Activated naive CD8-positive, alpha-beta T cell treated with anti-CD3 and anti-CD28 coated beads, Interleukin-2, amount 10 ng/mL, durations not matched to agents 7 days and 5 days (primary cell): ENCODE results near the gene ASZ1. TPM values are rescaled to one million over a fixed set of nuclear protein-coding genes. Genes with fewer than 3 reads are reported as not detected.
"Not testable (repeated sequence)": the region's sequence is repeated elsewhere in the genome, so short reads cannot be mapped to it uniquely, and the experiment has no call there.

Experiments used
- ATAC-seq: fragments of 150-1000 bp; cut with Tn5 transposase; one replicate; pipeline ENCODE4 v1.10.0; 2021; ENCODE audit warnings: low read depth, moderate library complexity
- POLR2A ChIA-PET: fragments of 350-600 bp; sonication (Branson Sonifier 250); formaldehyde crosslinking; loops from one replicate; lab custom pipeline; 2021; ENCODE audit warnings: antibody characterized with exemption; lab: Charles Lee
- DNase-seq: peaks from one replicate; pipeline ENCODE4 v3.0.0; 2021
- H3K27ac Mint-ChIP-seq: one replicate; pipeline ENCODE4 v1.8.0; 2022; ENCODE audit warnings: mild to moderate bottlenecking, mixed read lengths
- H3K27me3 Mint-ChIP-seq: one replicate; pipeline ENCODE4 v1.8.0; 2022; ENCODE audit warnings: mild to moderate bottlenecking, moderate library complexity, mixed read lengths
- H3K36me3 Mint-ChIP-seq: one replicate; pipeline ENCODE4 v1.8.0; 2021; ENCODE audit warnings: mild to moderate bottlenecking, mixed read lengths
- H3K4me1 Mint-ChIP-seq: one replicate; pipeline ENCODE4 v1.8.0; 2021; ENCODE audit warnings: mixed read lengths
- H3K4me3 Mint-ChIP-seq: one replicate; pipeline ENCODE4 v1.8.0; 2022; ENCODE audit warnings: mild to moderate bottlenecking, moderate library complexity, mixed read lengths
- H3K9me3 Mint-ChIP-seq: one replicate; pipeline ENCODE4 v1.8.0; 2021; ENCODE audit warnings: mixed read lengths
- total RNA-seq, 2 experiments: library from RNA; stranded (reverse); gene quantifications; one replicate each; pipeline ENCODE4 v1.2.3, GENCODE V29; 2021

Gene ASZ1, protein sequence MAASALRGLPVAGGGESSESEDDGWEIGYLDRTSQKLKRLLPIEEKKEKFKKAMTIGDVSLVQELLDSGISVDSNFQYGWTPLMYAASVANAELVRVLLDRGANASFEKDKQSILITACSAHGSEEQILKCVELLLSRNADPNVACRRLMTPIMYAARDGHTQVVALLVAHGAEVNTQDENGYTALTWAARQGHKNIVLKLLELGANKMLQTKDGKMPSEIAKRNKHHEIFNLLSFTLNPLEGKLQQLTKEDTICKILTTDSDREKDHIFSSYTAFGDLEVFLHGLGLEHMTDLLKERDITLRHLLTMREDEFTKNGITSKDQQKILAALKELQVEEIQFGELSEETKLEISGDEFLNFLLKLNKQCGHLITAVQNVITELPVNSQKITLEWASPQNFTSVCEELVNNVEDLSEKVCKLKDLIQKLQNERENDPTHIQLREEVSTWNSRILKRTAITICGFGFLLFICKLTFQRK
- not detected for total RNA-seq

DNA sequence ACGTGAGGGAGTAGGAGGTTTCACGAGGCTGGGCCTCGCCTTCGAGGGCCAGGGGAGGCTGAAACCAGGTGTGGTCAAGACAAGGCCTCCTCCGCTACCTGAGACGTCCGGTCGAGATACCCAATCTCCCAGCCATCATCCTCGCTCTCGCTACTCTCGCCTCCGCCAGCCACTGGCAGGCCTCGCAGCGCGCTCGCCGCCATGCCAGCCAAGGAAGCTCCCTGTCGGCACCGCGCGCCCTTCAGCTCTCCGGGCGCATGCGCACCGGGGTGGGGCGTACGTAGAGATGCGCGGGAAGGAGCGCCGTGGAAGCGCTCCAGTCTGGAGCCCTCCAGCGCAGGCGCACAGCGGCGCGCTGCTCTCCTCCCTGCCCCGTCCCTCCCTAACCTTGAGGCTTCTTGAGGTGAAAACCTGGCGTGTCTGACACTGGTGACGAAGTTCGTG lies at the start of gene ASZ1:
Gene ASZ1 (minus strand): TSS at position 236 of the 444 bp plus-strand sequence. CDS start 33 bp downstream, at position 203.
- ATAC-seq (no peak), DNase-seq (no peak)
- Mint-ChIP-seq H3K27ac (no peak within 1 kb of the TSS), H3K36me3 (no peaks in the 10 kb centered on the region), H3K27me3 (no peaks in the 10 kb centered on the region), H3K9me3 (peaks cover 2% of the 10 kb centered on the region), H3K4me3 (no peak within 1 kb of the TSS), H3K4me1 (no peaks in the 10 kb centered on the region)
- POLR2A ChIA-PET, result no interaction called here

- Mint-ChIP-seq H3K4me3 (no peak overlapping the region), H3K4me1 (no peaks in the 10 kb centered on the region), H3K27me3 (peaks cover 33% of the 10 kb centered on the region), H3K36me3 (no peaks in the 10 kb centered on the region), H3K9me3 (no peaks in the 10 kb centered on the region), H3K27ac (no peak overlapping the region)
- POLR2A ChIA-PET, result no interaction called here
- no peak for DNase-seq
- no peak for ATAC-seq
Measured at GRCh38 chr7:117476557-117477215, 49.4 kb upstream of the ASZ1 start.

GRCh38 chr7:117472335-117472734 lies 45.0 kb upstream of the ASZ1 start:
- Mint-ChIP-seq H3K36me3 (no peaks in the 10 kb centered on the region), H3K27ac (no peak overlapping the region), H3K4me1 (no peaks in the 10 kb centered on the region), H3K4me3 (no peak overlapping the region), H3K9me3 (no peaks in the 10 kb centered on the region), H3K27me3 (no peaks in the 10 kb centered on the region)
- ATAC-seq, result no peak
- POLR2A ChIA-PET, result no interaction called here
- no peak for DNase-seq

DNA sequence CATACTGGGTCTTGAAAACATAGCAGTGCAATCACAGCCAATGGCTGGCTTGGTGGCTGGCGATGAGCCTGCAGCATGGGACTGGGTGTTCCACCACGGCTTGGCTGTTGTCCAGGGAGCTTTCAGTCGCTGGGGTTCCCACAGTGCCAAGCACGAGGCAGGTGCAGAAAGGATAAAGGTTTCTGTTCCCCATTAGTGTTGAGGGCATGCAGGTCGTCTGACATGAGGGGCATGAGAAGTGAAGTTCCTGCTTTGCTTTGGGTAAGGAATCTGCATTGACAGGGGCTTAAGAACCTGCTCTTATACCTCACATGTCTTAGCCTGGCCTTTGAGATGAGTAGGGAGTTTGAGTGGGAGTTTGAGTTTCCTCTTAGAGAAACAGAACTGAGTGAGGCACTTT lies 43.5 kb upstream of the ASZ1 start:
- DNase-seq (no peak), ATAC-seq (no peak)
- no peak overlapping the region for H3K27ac Mint-ChIP-seq
- no peaks in the 10 kb centered on the region for H3K27me3 Mint-ChIP-seq
- no peaks in the 10 kb centered on the region for H3K9me3 Mint-ChIP-seq
- H3K4me3 Mint-ChIP-seq, result no peak overlapping the region
- no peaks in the 10 kb centered on the region for H3K4me1 Mint-ChIP-seq
- POLR2A ChIA-PET, result no interaction called here
- no peaks in the 10 kb centered on the region for H3K36me3 Mint-ChIP-seq

- Mint-ChIP-seq H3K27ac (no peak overlapping the region), H3K36me3 (no peaks in the 10 kb centered on the region), H3K27me3 (no peaks in the 10 kb centered on the region), H3K4me3 (no peak overlapping the region), H3K4me1 (no peaks in the 10 kb centered on the region), H3K9me3 (no peaks in the 10 kb centered on the region)
- DNase-seq (no peak), ATAC-seq (no peak)
- POLR2A ChIA-PET, result no interaction called here
Measured at GRCh38 chr7:117468174-117468573, 40.9 kb upstream of the ASZ1 start.

DNA sequence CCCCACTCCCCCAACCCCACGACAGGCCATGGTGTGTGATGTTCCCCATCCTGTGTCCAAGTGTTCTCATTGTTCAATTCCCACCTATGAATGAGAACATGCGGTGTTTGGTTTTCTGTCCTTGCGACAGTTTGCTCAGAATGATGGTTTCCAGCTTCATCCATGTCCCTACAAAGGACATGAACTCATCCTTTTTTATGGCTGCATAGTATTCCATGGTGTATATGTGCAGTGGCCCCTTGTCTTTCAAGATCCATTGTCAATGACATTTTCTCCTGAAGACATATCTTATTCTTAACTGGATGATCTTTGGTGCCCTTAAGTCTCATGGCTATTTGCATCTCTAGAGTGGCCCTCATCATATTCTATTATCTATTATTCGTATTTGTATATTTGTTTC lies 33.5 kb upstream of the ASZ1 start:
- not testable (repeated sequence) for H3K27ac Mint-ChIP-seq, H3K9me3 Mint-ChIP-seq

GRCh38 chr7:117459735-117460134 lies 32.4 kb upstream of the ASZ1 start:
- POLR2A ChIA-PET, result no interaction called here
- ATAC-seq (no peak), DNase-seq (no peak)
- Mint-ChIP-seq H3K4me1 (no peaks in the 10 kb centered on the region), H3K27me3 (no peaks in the 10 kb centered on the region), H3K9me3 (peaks cover 1% of the 10 kb centered on the region), H3K27ac (no peak overlapping the region), H3K4me3 (no peak overlapping the region), H3K36me3 (no peaks in the 10 kb centered on the region)

More for the DNA sequence above, 33.5 kb upstream of the ASZ1 start:
- H3K27me3 Mint-ChIP-seq, H3K4me3 Mint-ChIP-seq, H3K4me1 Mint-ChIP-seq, DNase-seq, H3K36me3 Mint-ChIP-seq, ATAC-seq, POLR2A ChIA-PET: not testable (repeated sequence)

DNA sequence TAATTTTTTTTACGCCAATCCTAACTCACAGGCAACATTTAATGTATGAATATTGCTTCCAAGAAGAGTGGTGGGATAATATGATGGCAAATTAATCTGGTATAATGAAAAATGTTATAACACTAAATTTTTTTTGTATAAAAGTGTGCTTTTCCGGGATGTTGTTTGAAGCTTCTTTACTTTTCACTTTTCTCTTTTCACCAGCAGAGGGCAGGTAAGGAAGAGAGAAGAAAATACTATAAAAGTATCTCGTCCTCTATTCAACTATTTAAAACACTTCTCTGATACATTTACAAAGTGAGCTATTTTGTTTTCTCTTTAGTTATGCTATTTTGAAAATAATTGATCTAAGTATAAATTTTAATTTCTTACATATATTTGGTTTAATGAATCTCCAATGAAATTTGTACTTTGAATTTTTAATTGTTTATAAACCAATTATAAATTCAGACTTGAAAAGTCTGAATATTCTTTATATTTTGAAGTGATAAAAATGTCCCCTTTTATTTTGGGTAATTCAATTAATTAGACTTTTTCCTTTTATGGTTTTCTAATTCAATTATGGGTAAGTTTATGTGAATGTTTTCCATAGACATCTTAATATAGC lies 31.8 kb upstream of the ASZ1 start:
- Mint-ChIP-seq H3K4me3 (no peak overlapping the region), H3K27me3 (no peaks in the 10 kb centered on the region), H3K4me1 (no peaks in the 10 kb centered on the region), H3K9me3 (peaks cover 1% of the 10 kb centered on the region), H3K36me3 (no peaks in the 10 kb centered on the region), H3K27ac (no peak overlapping the region)
- POLR2A ChIA-PET, result no interaction called here
- DNase-seq (no peak), ATAC-seq (no peak)

DNA sequence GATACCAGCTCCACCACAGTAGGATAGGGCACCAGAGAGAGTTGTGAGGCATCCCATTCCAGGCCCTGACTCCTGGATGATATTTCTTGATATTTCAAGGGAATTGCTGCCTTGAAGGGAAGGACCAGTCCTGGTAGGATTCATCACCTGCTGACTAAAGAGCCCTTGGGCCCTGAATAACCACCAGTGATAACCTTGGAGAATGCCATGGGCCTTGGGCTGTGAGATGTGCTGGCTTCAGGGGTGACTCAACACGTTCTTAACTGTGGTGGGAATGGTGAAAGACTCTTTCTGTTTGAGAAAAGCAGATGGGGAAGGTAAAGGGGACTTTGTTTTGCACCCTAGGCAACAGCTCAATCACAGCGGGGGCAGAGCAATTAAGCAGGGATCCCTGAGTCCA lies 21.4 kb upstream of the ASZ1 start:
- Mint-ChIP-seq H3K4me3 (no peak overlapping the region), H3K27ac (no peak overlapping the region), H3K4me1 (no peaks in the 10 kb centered on the region), H3K9me3 (no peaks in the 10 kb centered on the region), H3K27me3 (no peaks in the 10 kb centered on the region), H3K36me3 (no peaks in the 10 kb centered on the region)
- POLR2A ChIA-PET, result no interaction called here
- ATAC-seq (no peak), DNase-seq (no peak)

GRCh38 chr7:117446220-117446815 lies 19.0 kb upstream of the ASZ1 start:
- Mint-ChIP-seq H3K4me3 (no peak overlapping the region), H3K27me3 (no peaks in the 10 kb centered on the region), H3K36me3 (no peaks in the 10 kb centered on the region), H3K4me1 (no peaks in the 10 kb centered on the region), H3K9me3 (no peaks in the 10 kb centered on the region), H3K27ac (no peak overlapping the region)
- no peak for DNase-seq
- no peak for ATAC-seq
- POLR2A ChIA-PET, result no interaction called here

DNA sequence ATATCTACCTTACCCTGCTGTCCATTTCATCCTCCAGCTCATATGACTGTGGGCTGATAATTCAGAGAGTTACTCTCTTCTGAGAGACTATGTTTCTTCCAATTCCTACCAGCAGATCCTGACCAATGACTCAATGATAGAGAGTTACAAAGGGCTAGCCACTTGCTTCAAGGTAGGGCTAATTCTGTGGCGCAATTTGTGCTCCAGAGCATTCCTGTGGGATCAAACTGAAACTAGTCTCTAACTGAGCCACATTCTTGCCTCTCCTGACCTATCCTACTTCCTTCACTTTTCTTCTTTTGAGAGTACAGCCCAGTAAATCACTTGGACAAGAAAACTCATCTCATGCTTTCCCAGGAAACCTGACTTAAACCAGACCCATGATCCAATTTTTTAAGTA lies 17.9 kb upstream of the ASZ1 start:
- no peak overlapping the region for H3K27ac Mint-ChIP-seq
- no peaks in the 10 kb centered on the region for H3K4me1 Mint-ChIP-seq
- peaks cover 1% of the 10 kb centered on the region for H3K9me3 Mint-ChIP-seq
- H3K36me3 Mint-ChIP-seq, result no peaks in the 10 kb centered on the region
- no peaks in the 10 kb centered on the region for H3K27me3 Mint-ChIP-seq
- ATAC-seq, result no peak
- no peak for DNase-seq
- H3K4me3 Mint-ChIP-seq, result no peak overlapping the region
- POLR2A ChIA-PET, result no interaction called here

- H3K27ac Mint-ChIP-seq, result no peak overlapping the region
- POLR2A ChIA-PET, result no interaction called here
- ATAC-seq (no peak), DNase-seq (no peak)
- no peaks in the 10 kb centered on the region for H3K27me3 Mint-ChIP-seq
- no peaks in the 10 kb centered on the region for H3K36me3 Mint-ChIP-seq
- H3K4me3 Mint-ChIP-seq, result no peak overlapping the region
- H3K4me1 Mint-ChIP-seq, result no peaks in the 10 kb centered on the region
- H3K9me3 Mint-ChIP-seq, result peaks cover 1% of the 10 kb centered on the region
Measured at GRCh38 chr7:117444646-117445045, 17.4 kb upstream of the ASZ1 start.

- Mint-ChIP-seq H3K9me3 (no peaks in the 10 kb centered on the region), H3K36me3 (no peaks in the 10 kb centered on the region), H3K27me3 (no peaks in the 10 kb centered on the region), H3K4me3 (no peak overlapping the region), H3K27ac (no peak overlapping the region), H3K4me1 (no peaks in the 10 kb centered on the region)
- ATAC-seq (no peak), DNase-seq (no peak)
- POLR2A ChIA-PET, result no interaction called here
Measured at GRCh38 chr7:117435475-117436043, 8.3 kb upstream of the ASZ1 start.
